ENCODE measurements around the gene SRSF2.
"Not testable (repeated sequence)": the region's sequence is repeated elsewhere in the genome, so short reads cannot be mapped to it uniquely, and the experiment has no call there.

SRSF2 gene

DNA sequence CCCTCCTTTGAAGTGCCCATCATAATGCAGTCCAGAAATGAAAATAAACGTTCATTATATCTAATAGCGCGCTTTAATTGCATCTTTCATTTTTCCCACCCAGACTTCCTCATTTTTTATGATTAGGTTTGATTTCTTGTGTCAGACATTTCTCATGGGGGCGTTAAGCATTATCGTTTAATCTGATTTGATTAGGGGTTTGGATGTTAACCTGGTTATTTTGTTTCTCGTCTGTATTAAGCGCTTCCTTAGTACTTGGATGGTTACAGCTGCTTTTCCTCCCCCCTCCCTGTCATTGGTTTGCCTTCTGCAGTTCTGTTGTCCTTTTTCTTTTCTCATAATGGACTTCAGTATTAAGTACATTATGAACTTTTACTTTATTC is 1.3 kb upstream of the SRSF2 start:
- no peak for DNase-seq (ENCODE audit: low read depth, low spot score)

GRCh38 chr17:76737676-76738467 is 741 bp upstream of the SRSF2 start, which contains the start of gene MFSD11:
Gene MFSD11 (plus strand): TSS chr17:76738119. CDS start chr17:76738353, 234 bp downstream.
- DNase-seq (ENCODE audit: low read depth, low spot score) = peak; percentile 81

DNA sequence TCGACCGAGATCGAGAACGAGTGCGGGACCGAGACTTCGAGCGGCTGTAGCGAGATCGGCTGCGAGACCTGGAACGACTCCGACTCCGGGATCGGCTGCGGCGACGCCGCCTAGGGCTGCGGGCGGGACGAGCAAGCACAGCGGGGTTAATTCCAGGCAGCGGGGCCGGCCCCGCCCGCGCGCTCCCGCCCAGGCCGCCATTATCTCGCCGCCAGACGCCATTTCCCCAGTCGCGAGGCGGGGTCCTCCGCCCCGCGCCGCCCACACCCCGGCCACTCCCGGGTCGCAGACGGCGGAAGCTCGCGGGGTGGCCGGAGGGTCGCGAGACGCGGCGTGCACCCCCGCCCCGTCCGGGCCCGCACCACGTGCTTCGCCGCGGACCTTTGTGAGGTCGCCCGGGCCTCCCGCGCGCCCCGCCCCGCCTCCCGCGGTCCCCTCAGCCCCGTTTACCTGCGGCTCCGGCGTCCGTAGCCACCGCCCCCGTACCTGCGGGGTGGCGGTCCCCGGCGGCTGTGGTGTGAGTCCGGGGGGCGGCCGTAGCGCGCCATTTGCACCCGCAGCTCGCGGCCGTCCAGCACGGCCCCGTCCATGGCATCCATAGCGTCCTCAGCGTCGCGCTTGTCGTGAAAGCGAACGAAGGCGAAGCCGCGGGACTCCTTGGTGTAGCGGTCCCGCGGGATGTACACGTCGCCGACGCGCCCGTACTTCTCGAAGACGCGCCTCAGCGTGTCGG is 616 bp downstream of the SRSF2 start:
- DNase-seq (ENCODE audit: low read depth, low spot score) = no peak

DNA sequence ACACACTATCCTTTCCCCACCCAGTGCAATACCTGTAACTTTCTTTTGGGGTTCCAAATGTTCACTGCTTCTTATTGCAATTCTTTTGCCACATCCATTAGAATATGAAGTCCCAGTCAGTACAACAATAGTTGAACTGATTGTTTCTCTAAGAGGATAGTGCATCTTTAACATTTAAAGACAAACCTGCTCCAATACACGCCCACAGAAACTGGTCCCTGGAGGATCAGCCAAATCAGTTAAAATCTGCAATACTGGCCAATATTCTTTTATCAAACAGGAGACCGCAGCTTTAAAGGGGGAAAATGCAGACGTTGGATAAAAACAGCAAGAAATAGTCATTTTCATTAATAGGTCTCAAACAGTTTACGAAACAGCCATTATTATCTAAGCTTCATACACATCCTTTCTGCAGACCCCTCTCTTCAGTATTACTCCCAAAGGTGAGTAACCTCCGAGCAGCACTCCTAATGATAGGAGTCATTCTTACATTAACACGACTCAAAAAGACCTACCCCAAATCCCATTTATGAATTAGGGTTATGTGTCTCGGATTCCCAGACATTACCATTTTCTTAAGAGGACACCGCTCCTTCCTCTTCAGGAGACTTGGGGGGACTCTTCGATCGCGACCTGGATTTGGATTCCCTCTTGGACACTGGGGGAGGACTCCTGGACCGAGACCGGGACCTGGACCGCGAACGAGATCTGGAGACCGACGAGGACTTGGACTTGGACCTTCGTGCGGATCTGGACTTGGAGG is 1.4 kb downstream of the SRSF2 start:
- DNase-seq (ENCODE audit: low read depth, low spot score) = no peak

- no peak for DNase-seq (ENCODE audit: low read depth, low spot score)
Observed at GRCh38 chr17:76735006-76735405, 2.1 kb downstream of the SRSF2 start.

DNA sequence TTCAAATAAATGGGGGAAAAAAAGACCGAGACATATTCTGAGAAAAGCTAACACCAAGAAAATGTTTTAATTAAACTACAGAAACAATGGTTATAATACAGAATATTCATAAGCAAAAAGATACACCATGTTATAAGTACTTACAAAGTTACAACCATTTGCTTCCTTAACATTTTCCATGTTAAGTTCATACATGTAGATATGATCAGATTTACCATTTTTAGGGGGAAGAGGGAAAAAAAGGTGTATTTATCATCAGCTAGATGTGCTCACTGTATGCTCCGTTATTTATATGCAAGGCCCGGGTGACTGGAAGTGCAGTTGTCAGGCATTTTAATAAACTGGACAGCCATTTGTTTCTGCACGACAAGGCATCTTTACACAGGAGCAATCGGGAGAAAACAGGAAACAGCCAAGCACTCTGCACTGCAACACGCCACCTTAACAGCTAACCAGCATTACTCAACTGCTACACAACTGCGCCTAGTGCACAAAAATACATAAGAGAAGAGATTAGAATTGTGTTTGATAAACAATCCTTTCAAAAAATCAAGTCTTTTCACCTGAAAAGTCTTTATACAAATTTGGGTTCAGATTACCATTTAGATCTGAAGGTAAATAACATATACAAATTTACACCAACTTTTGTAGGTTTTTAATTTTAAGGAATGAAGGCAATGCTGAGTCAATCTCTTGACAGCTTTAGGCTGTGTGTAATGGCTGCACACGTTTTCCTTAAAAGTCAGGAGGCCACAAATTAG is 2.9 kb downstream of the SRSF2 start:
- DNase-seq (ENCODE audit: low read depth, low spot score) = no peak

DNA sequence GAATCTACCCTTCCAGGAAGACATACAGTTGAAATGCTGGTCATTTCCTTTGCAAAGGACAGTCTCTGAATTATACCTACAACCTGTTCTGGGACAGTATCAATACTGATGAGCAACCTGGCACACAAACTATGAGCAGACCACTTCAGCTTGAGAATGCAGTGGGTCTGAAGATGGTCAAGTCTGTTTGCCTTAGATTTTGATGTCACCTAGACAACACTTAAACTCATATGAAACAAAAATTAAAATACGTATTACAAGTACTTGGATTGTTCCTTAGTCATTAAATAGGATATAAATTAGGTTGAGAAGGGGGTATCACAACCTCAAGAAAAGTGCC is 3.5 kb downstream of the SRSF2 start:
- DNase-seq (ENCODE audit: low read depth, low spot score) = no peak

GRCh38 chr17:76732734-76733617 is 4.2 kb downstream of the SRSF2 start:
- DNase-seq (ENCODE audit: low read depth, low spot score) = no peak

GRCh38 chr17:76731800-76732733 is 5.1 kb downstream of the SRSF2 start:
- DNase-seq (ENCODE audit: low read depth, low spot score) = not testable (repeated sequence)

DNA sequence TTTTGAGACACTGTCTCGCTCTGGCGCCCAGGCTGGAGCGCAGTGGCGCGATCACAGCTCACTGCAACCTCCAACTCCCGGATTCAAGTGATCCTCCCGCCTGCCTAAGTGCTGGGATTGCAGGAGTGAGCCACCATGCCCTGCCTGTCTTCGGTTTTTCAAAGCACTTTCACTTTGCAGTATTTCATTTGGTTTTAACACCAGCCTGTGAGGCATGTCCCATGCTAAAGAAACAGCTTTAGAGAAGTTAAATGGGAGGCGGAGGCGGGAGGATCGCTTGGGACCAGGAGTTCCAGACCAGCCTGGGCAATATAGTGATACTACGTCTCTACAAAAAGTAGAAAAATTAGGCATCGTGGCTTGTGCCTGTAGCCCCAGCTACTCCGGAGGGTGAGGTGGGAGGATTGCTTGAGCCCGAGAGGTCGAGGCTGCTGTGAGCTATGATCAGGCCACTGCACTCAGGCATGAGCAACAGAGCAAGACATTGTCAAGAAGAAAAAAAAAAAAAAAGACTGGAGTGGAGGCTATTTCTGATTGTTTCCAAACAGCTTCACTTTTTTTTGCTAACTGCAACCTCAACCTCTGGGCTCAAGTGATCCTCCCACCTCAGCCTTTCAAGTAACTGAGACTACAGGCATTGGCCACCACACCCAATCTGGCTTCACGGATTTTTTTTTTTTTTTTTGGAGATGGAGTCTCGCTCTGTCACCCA is 9.2 kb downstream of the SRSF2 start:
- DNase-seq (ENCODE audit: low read depth, low spot score) = no peak

DNA sequence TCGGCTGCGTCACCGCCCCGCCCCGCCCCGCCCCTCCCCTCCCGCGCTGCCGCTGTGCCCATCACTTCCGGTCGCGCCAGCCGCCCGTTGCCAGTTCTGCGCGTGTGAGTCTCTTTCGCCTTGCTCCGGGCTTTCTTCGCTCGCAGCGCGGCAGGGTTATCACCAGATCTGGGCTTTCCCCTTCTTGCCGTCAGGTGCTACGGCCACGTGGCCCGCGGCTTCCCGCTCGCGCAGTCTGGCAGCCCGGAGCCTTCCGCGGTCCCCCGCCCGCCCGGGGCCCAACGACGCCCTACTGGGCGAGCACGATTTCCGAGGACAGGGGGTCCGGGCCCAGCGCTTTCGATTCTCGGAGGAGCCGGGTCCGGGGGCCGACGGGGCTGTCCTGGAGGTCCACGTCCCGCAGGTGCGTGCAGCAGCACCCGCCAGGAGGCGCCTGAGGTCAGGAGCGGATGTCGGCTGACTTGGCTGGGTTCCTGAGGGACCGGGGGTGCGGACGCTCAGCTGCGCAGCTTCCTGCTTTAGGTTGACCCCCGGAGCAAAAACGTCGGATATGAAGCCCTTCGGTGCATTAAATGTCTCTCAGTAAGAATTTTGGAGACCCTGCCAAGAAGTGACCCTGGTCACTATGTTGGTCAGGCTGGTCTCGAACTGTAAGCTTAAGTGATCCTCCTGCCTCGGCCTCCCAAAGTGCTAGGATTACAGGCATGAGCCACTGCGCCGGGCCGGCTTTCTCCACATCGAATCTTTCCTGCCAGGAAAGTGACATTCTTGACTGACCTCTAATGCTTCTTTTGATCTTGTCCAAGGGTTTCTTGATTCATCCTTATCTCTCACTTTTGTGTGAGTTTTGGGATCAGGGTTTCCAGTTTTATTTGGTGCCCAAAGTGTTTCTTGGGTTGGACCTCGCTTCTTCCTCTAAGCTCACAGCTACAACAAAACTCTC is 10.1 kb downstream of the SRSF2 start, which contains the start of gene METTL23:
Gene METTL23 (plus strand): TSS at position 64 of the 943 bp plus-strand sequence. CDS start 2,872 bp downstream, outside the sequence.
- no peak for DNase-seq (ENCODE audit: low read depth, low spot score)

GRCh38 chr17:76726231-76726775 is 10.8 kb downstream of the SRSF2 start, which contains the start of gene JMJD6:
Gene JMJD6 (minus strand): TSS chr17:76726606. CDS start chr17:76726475, 131 bp downstream.
- DNase-seq (ENCODE audit: low read depth, low spot score) = peak; percentile 91

- no peak for DNase-seq (ENCODE audit: low read depth, low spot score)
Observed at GRCh38 chr17:76725580-76726230, 11.4 kb downstream of the SRSF2 start.

- DNase-seq (ENCODE audit: low read depth, low spot score) = no peak
Observed at GRCh38 chr17:76723812-76724211, 13.3 kb downstream of the SRSF2 start.

GRCh38 chr17:76722977-76723376 is 14.2 kb downstream of the SRSF2 start:
- not testable (repeated sequence) for DNase-seq (ENCODE audit: low read depth, low spot score)

DNA sequence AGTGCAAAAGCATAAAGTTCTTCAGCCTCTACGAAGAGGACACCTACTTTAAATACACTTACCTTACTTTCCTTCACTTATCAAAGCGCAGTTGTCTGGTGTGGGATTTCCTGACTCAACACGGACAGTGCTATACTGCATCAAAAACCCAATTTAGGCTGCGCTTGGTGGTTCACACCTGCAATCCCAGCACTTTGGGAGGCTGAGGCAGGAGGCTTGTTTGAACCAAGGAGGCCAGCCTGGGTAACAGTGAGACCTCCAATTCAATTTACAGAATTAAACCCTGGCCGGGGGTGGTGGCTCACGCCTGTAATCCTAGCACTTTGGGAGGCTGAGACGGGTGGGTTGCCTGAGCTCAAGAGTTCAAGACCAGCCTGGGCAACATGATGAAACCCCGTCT is 14.9 kb downstream of the SRSF2 start:
- DNase-seq (ENCODE audit: low read depth, low spot score) = no peak

GRCh38 chr17:76721463-76721862 is 15.7 kb downstream of the SRSF2 start:
- DNase-seq (ENCODE audit: low read depth, low spot score) = no peak
